ENCODE data around the gene NAGLU. TPM values are rescaled to one million over a fixed set of nuclear protein-coding genes. Genes with fewer than 3 reads are reported as not detected.

NAGLU gene
- total RNA-seq (10 to 100 TPM; 18.0 to 27.1 (median 22.3) TPM), polyA plus RNA-seq (10 to 100 TPM in 1 of 2 donors, 1 to 10 TPM in 1; 6.6 to 17.6 TPM), total RNA-seq (12.4 reads per million, percentile 40 among the genes with 10 or more reads in this experiment)

DNA sequence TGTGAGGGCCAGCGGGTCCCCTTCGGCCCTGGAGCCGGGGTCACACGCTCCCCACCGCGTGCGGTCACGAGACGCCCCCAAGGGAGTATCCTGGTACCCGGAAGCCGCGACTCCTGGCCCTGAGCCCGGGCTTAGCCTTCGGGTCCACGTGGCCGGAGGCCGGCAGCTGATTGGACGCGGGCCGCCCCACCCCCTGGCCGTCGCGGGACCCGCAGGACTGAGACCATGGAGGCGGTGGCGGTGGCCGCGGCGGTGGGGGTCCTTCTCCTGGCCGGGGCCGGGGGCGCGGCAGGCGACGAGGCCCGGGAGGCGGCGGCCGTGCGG is at the start of gene NAGLU:
Gene NAGLU, plus strand, starts transcription at position 194 of the 324 bp plus-strand sequence. Its CDS starts 32 bp downstream, at position 226.
- Mint-ChIP-seq H3K4me1 (peaks cover 29 to 50% (median 42%) of the 10 kb centered on the region in 7 donors), H3K27me3 (peaks cover 0 to 9% (median 0%) of the 10 kb centered on the region in 5 donors), H3K27ac (peak within 1 kb of the TSS; percentile 36 to 92 (median 79)), H3K4me3 (peak within 1 kb of the TSS; percentile 75 to 96 (median 86)), H3K36me3 (peaks cover 0 to 7% (median 5%) of the 10 kb centered on the region in 5 donors), H3K9me3 (peaks cover 0 to 4% (median 0%) of the 10 kb centered on the region in 11 donors)
- H3K36me3 ChIP-seq (ENCODE audit: control insufficient read depth in 2 of 3, insufficient read depth in 3 of 3, low read length in 3 of 3) = no peaks in the 10 kb centered on the region
- DNase-seq (peak; percentile 56 to 93 (median 69)), ATAC-seq (peak; percentile 91)
- no peaks in the 10 kb centered on the region for H3K9me3 ChIP-seq (ENCODE audit: control insufficient read depth in 2 of 3, low read length in 3 of 3)
- intact Hi-C loops (cut with micrococcal nuclease) = loop anchor here (1.0 to 10.0 kb wide), 8 partner anchors 18 to 671 kb away; partner anchors contain the start of genes COASY (in 1 of the 2), GHDC (in 1 of the 2), KLHL11 (in 1 of the 2) and PLEKHH3 (in 1 of the 2)
- peaks cover 14 to 24% of the 10 kb centered on the region in 2 donors for H3K4me1 ChIP-seq (ENCODE audit: control insufficient read depth in 2 of 2, insufficient read depth in 2 of 2, low read length in 2 of 2)
- ChIA-PET POLR2A (interaction anchor here (1.0 to 2.8 kb wide), 13 partner anchors 9 to 825 kb away, joined by 3 to 19 read pairs (median 5); partner anchors contain the start of genes BECN1, DNAJC7, HSD17B1 and MLX), CTCF (interaction anchor here (0.7 to 1.0 kb wide), 3 partner anchors 9 to 226 kb away, joined by 3 to 4 read pairs (median 3); no protein-coding TSS in a partner anchor)
- H3K27me3 ChIP-seq (ENCODE audit: control insufficient read depth in 2 of 2, insufficient read depth in 2 of 2, low read length in 2 of 2) = no peaks in the 10 kb centered on the region
- H3K4me3 ChIP-seq (ENCODE audit: low read length) = peak within 1 kb of the TSS; percentile 71
- H3K27ac ChIP-seq (ENCODE audit: low read depth, low read length) = peak within 1 kb of the TSS; percentile 57

DNA sequence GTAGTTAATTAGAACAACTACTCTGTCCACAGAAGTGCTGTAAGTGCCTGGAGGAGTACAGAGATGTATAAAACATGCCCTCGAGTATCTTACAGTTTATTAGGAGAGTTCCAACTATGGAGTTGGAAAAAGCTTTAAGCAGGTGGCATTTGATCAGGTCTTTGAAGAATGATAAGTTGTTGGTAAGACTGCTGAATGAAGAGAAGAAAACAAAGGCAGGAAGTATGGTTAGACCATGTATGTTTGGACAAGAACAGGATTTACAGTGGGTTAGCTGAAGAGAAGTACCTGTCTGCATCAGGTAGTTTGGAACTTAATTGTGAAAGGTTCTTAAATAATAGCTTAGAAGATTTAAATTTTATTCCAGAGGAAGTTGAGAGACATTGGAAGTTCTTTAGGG is 48.0 kb upstream of the NAGLU start:
- no peak for ATAC-seq
- H3K4me3 Mint-ChIP-seq = peak overlapping the region in 9 of 10 donors; percentile 5 to 62 (median 34)
- no peaks in the 10 kb centered on the region for H3K9me3 Mint-ChIP-seq
- ChIA-PET POLR2A (interaction anchor here (1.5 kb wide), 1 partner anchor 172 kb away, joined by 4 read pairs; no protein-coding TSS in a partner anchor), CTCF (interaction anchor here (1.1 kb wide), 1 partner anchor 304 kb away, joined by 3 read pairs; no protein-coding TSS in a partner anchor)
- Histone ChIP-seq H3K27me3 (ENCODE audit: control insufficient read depth in 2 of 2, insufficient read depth in 2 of 2, low read length in 2 of 2) (no peaks in the 10 kb centered on the region), H3K27ac (ENCODE audit: low read depth, low read length) (no peak overlapping the region), H3K4me3 (ENCODE audit: low read length) (no peak overlapping the region), H3K9me3 (ENCODE audit: control insufficient read depth in 2 of 3, low read length in 3 of 3) (no peaks in the 10 kb centered on the region), H3K4me1 (ENCODE audit: control insufficient read depth in 2 of 2, insufficient read depth in 2 of 2, low read length in 2 of 2) (peaks cover 17 to 30% of the 10 kb centered on the region in 2 donors), H3K36me3 (ENCODE audit: control insufficient read depth in 2 of 3, insufficient read depth in 3 of 3, low read length in 3 of 3) (peaks cover 0 to 22% (median 7%) of the 10 kb centered on the region in 3 experiments)
- intact Hi-C loops (cut with micrococcal nuclease) = loop anchor here in 1 of 2 donors (1.0 kb wide), 1 partner anchor 46 kb away; no protein-coding TSS in a partner anchor
- peaks cover 0 to 14% (median 3%) of the 10 kb centered on the region in 5 donors for H3K27me3 Mint-ChIP-seq
- peaks cover 9 to 28% (median 20%) of the 10 kb centered on the region in 5 donors for H3K36me3 Mint-ChIP-seq
- peak overlapping the region in 6 of 9 donors; percentile 11 to 79 (median 18) for H3K27ac Mint-ChIP-seq
- peak in 1 of 9 donors; percentile 2 for DNase-seq
- peaks cover 17 to 46% (median 34%) of the 10 kb centered on the region in 7 donors for H3K4me1 Mint-ChIP-seq

DNA sequence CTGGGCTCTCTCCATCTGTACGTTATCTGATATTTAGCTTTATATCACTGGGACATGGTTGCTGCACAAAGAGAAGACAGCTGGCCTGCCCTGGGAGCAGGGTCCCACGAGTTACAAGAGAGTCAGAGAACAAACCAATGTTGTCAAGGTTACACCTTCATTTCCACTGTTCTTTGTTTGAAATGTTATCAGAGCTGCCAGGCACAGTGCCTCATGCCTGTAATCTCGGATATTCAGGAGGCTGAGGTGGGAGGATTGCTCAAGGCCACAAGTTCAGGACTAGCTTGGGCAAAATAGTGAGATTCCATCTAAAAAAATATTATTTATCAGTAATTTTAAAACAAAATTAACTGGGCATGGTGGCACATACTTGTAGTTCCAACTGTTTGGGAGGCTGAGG is 42.7 kb upstream of the NAGLU start:
- H3K9me3 Mint-ChIP-seq = no peaks in the 10 kb centered on the region
- ATAC-seq = no peak
- POLR2A ChIA-PET = interaction anchor here (0.6 kb wide), 1 partner anchor 683 kb away, joined by 5 read pairs; no protein-coding TSS in a partner anchor
- Histone ChIP-seq H3K4me3 (ENCODE audit: low read length) (no peak overlapping the region), H3K27me3 (ENCODE audit: control insufficient read depth in 2 of 2, insufficient read depth in 2 of 2, low read length in 2 of 2) (no peaks in the 10 kb centered on the region), H3K27ac (ENCODE audit: low read depth, low read length) (no peak overlapping the region), H3K36me3 (ENCODE audit: control insufficient read depth in 2 of 3, insufficient read depth in 3 of 3, low read length in 3 of 3) (peaks cover 0 to 28% (median 7%) of the 10 kb centered on the region in 3 experiments), H3K9me3 (ENCODE audit: control insufficient read depth in 2 of 3, low read length in 3 of 3) (no peaks in the 10 kb centered on the region), H3K4me1 (ENCODE audit: control insufficient read depth in 2 of 2, insufficient read depth in 2 of 2, low read length in 2 of 2) (peaks cover 4 to 9% of the 10 kb centered on the region in 2 donors)
- H3K27me3 Mint-ChIP-seq = peaks cover 0 to 9% (median 3%) of the 10 kb centered on the region in 5 donors
- DNase-seq = no peak
- H3K36me3 Mint-ChIP-seq = peaks cover 7 to 45% (median 22%) of the 10 kb centered on the region in 5 donors
- CTCF ChIA-PET = no interaction called here
- no peak overlapping the region for H3K27ac Mint-ChIP-seq
- intact Hi-C loops (cut with micrococcal nuclease) = no loop called here
- H3K4me1 Mint-ChIP-seq = peaks cover 2 to 10% (median 8%) of the 10 kb centered on the region in 7 donors
- H3K4me3 Mint-ChIP-seq = no peak overlapping the region

DNA sequence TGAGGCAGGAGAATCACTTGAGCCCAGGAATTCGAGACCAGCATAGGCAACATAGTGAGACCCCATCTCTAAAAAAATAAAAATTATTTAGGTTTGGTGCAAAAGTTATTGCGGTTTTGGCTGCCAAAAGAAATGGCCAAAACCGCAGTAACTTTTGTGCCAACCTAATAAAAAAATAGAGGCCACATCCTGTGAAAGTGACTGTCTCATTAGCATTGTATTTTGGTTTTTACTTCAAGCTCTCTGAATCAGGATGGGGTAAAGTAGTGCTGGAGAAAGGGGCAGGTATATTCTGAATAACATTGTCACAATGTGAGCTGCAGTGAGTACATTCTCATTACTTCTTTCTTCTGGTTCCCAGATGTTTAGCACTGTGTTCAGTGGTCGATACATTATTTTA is 41.4 kb upstream of the NAGLU start:
- Mint-ChIP-seq H3K9me3 (no peaks in the 10 kb centered on the region), H3K36me3 (peaks cover 6 to 42% (median 20%) of the 10 kb centered on the region in 5 donors), H3K27ac (no peak overlapping the region), H3K27me3 (peaks cover 0 to 3% (median 2%) of the 10 kb centered on the region in 5 donors), H3K4me3 (no peak overlapping the region), H3K4me1 (peaks cover 0 to 7% (median 2%) of the 10 kb centered on the region in 7 donors)
- no peak overlapping the region for H3K27ac ChIP-seq (ENCODE audit: low read depth, low read length)
- DNase-seq (no peak), ATAC-seq (no peak)
- intact Hi-C loops (cut with micrococcal nuclease) = no loop called here
- H3K9me3 ChIP-seq (ENCODE audit: control insufficient read depth in 2 of 3, low read length in 3 of 3) = no peaks in the 10 kb centered on the region
- H3K4me1 ChIP-seq (ENCODE audit: control insufficient read depth in 2 of 2, insufficient read depth in 2 of 2, low read length in 2 of 2) = peaks cover 0 to 7% of the 10 kb centered on the region in 2 donors
- POLR2A ChIA-PET = no interaction called here
- H3K27me3 ChIP-seq (ENCODE audit: control insufficient read depth in 2 of 2, insufficient read depth in 2 of 2, low read length in 2 of 2) = no peaks in the 10 kb centered on the region
- peaks cover 0 to 22% (median 3%) of the 10 kb centered on the region in 3 experiments for H3K36me3 ChIP-seq (ENCODE audit: control insufficient read depth in 2 of 3, insufficient read depth in 3 of 3, low read length in 3 of 3)
- no peak overlapping the region for H3K4me3 ChIP-seq (ENCODE audit: low read length)
- CTCF ChIA-PET = interaction anchor here (1.0 kb wide), 1 partner anchor 64 kb away, joined by 3 read pairs; no protein-coding TSS in a partner anchor

DNA sequence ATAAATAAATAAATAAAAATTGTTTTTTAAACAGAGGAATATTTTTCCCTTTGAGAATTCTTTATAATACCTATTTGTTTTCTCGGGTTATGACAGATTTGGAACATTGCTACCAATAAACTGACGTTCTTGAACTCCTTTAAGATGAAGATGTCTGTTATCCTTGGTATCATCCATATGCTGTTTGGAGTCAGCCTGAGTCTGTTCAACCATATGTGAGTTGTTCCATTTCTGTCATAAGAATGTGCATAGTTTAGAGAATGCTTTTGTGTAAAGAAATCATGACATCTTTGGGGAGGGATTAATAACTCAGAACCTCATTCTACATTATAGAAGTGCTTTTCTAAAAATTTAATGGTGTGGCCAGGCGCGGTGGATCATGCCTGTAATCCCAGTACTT is 37.2 kb upstream of the NAGLU start:
- Mint-ChIP-seq H3K27ac (no peak overlapping the region), H3K27me3 (no peaks in the 10 kb centered on the region), H3K4me3 (no peak overlapping the region), H3K4me1 (peaks cover 0 to 7% (median 0%) of the 10 kb centered on the region in 7 donors), H3K9me3 (no peaks in the 10 kb centered on the region), H3K36me3 (peaks cover 6 to 56% (median 20%) of the 10 kb centered on the region in 5 donors)
- Histone ChIP-seq H3K9me3 (ENCODE audit: control insufficient read depth in 2 of 3, low read length in 3 of 3) (no peaks in the 10 kb centered on the region), H3K27ac (ENCODE audit: low read depth, low read length) (no peak overlapping the region), H3K4me3 (ENCODE audit: low read length) (no peak overlapping the region), H3K4me1 (ENCODE audit: control insufficient read depth in 2 of 2, insufficient read depth in 2 of 2, low read length in 2 of 2) (peaks cover 0 to 7% of the 10 kb centered on the region in 2 donors), H3K27me3 (ENCODE audit: control insufficient read depth in 2 of 2, insufficient read depth in 2 of 2, low read length in 2 of 2) (no peaks in the 10 kb centered on the region), H3K36me3 (ENCODE audit: control insufficient read depth in 2 of 3, insufficient read depth in 3 of 3, low read length in 3 of 3) (peaks cover 0 to 37% (median 6%) of the 10 kb centered on the region in 3 experiments)
- ChIA-PET POLR2A (interaction anchor here (0.6 kb wide), 1 partner anchor 12 kb away, joined by 4 read pairs; no protein-coding TSS in a partner anchor), CTCF (no interaction called here)
- no peak for ATAC-seq
- intact Hi-C loops (cut with micrococcal nuclease) = no loop called here
- no peak for DNase-seq

DNA sequence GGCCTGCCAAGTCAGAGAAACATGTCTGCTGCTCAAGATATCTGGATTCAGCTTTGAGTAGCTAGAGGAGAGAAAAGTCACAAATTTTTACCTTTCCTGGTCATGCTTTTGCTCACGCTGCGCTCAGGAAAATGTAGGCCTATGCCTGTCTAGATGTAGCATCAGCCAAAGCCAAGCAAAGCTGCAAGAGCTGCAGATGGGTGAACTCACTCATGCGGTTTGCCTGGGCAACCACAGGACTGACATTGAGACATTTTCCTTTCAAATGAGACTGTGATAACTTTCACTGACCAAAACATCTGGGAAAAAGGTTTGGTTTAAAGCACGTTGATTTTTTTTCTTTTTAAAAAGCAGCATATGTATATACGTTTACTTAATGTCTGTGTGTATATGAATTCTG is 34.0 kb upstream of the NAGLU start:
- intact Hi-C loops (cut with micrococcal nuclease) = no loop called here
- Mint-ChIP-seq H3K4me1 (no peaks in the 10 kb centered on the region), H3K27ac (no peak overlapping the region), H3K27me3 (no peaks in the 10 kb centered on the region), H3K9me3 (no peaks in the 10 kb centered on the region), H3K36me3 (peaks cover 6 to 37% (median 15%) of the 10 kb centered on the region in 5 donors), H3K4me3 (no peak overlapping the region)
- H3K36me3 ChIP-seq (ENCODE audit: control insufficient read depth in 2 of 3, insufficient read depth in 3 of 3, low read length in 3 of 3) = peaks cover 0 to 44% (median 6%) of the 10 kb centered on the region in 3 experiments
- ATAC-seq = no peak
- no peaks in the 10 kb centered on the region for H3K27me3 ChIP-seq (ENCODE audit: control insufficient read depth in 2 of 2, insufficient read depth in 2 of 2, low read length in 2 of 2)
- H3K27ac ChIP-seq (ENCODE audit: low read depth, low read length) = no peak overlapping the region
- no peaks in the 10 kb centered on the region for H3K9me3 ChIP-seq (ENCODE audit: control insufficient read depth in 2 of 3, low read length in 3 of 3)
- CTCF ChIA-PET = no interaction called here
- no peak overlapping the region for H3K4me3 ChIP-seq (ENCODE audit: low read length)
- DNase-seq = no peak
- no peaks in the 10 kb centered on the region for H3K4me1 ChIP-seq (ENCODE audit: control insufficient read depth in 2 of 2, insufficient read depth in 2 of 2, low read length in 2 of 2)
- POLR2A ChIA-PET = no interaction called here

Measured in naive thymus-derived CD4-positive, alpha-beta T cell (primary cell).